GM12878 (cell line): ENCODE measurements around the gene DNPEP. TPM values are rescaled to one million over a fixed set of nuclear protein-coding genes. Genes with fewer than 3 reads are reported as not detected.

Source experiments
- ATAC-seq: fragments of 200-7000 bp; cut with Tn5 transposase; 3 replicates; pipeline ENCODE4 v1.9.1; 2020; ENCODE audit warnings: mild to moderate bottlenecking, moderate library complexity
- BruUV-seq: library from RNA; stranded (reverse); fragments of 400-500 nt; replicated peaks from 2 replicates; lab custom pipeline; 2021; lab: Mats Ljungman, UMichigan
- CTCF ChIA-PET: fragments of 300-600 bp; sonication (Branson Sonifier 250); formaldehyde crosslinking; extraction: SDS; loops from one replicate; lab custom pipeline; 2021; ENCODE audit warnings: inconsistent platforms; lab: Yijun Ruan, JAX
- POLR2A ChIA-PET: fragments of 350-600 bp; formaldehyde crosslinking; extraction: SDS; loops from one replicate; lab custom pipeline; 2021; ENCODE audit warnings: inconsistent platforms; lab: Charles Lee
- RAD21 ChIA-PET: fragments of 300-600 bp; sonication (Branson Sonifier 250); formaldehyde crosslinking; loops from one replicate; lab custom pipeline; 2023; ENCODE audit warnings: antibody characterized with exemption; ENCODE audit not compliant: unreplicated experiment; lab: Charles Lee
- SMC1A ChIA-PET: fragments of 300-600 bp; sonication (Branson Sonifier 250); formaldehyde crosslinking; loops from one replicate; lab custom pipeline; 2023; ENCODE audit not compliant: unreplicated experiment, uncharacterized antibody; lab: Charles Lee
- DNase-seq: peaks from one replicate; pipeline ENCODE4 v3.0.0-alpha.2; 2011; ENCODE audit warnings: low read depth, low spot score
- FAIRE-seq: peaks from 3 replicates; lab custom pipeline; 2011; peaks lifted over from hg19 to GRCh38; lab: Jason Lieb, UNC
- H2AFZ ChIP-seq: 2 replicates; pipeline ENCODE4 v1.6.0; 2011; ENCODE audit warnings: low read depth, low read length, control low read depth; ENCODE audit not compliant: control insufficient read depth
- H3K27ac ChIP-seq: 2 replicates; pipeline ENCODE4 v1.5.1; 2011; ENCODE audit warnings: control low read depth; ENCODE audit not compliant: control insufficient read depth, insufficient read depth
- H3K27me3 ChIP-seq, 2 experiments: replicated peaks in 1 of 2; 2 replicates each; pipeline versions ENCODE4 v1.6.0 to v1.6.1; 2011; ENCODE audit warnings: low read length in 1 of 2; ENCODE audit not compliant: control insufficient read depth in 2 of 2, insufficient read depth in 2 of 2
- H3K36me3 ChIP-seq, 2 experiments: 2 replicates each; pipeline ENCODE4 v1.5.1; 2011; ENCODE audit warnings: low read length in 1 of 2; ENCODE audit not compliant: control insufficient read depth in 2 of 2, insufficient read depth in 2 of 2
- H3K4me1 ChIP-seq: 2 replicates; pipeline ENCODE4 v1.6.1; 2011; ENCODE audit warnings: mild to moderate bottlenecking, low read length, moderate library complexity, mixed read lengths; ENCODE audit not compliant: control insufficient read depth, insufficient read depth
- H3K4me2 ChIP-seq: 2 replicates; pipeline ENCODE4 v1.6.0; 2011; ENCODE audit warnings: control low read depth; ENCODE audit not compliant: control insufficient read depth, insufficient read depth
- H3K4me3 ChIP-seq: fragments of 200-600 bp; sonication (generic); 2 replicates; pipeline ENCODE4 v1.5.1; 2016
- H3K79me2 ChIP-seq: 2 replicates; pipeline ENCODE4 v1.6.0; 2011; ENCODE audit warnings: low read length; ENCODE audit not compliant: control insufficient read depth, insufficient read depth
- H3K9ac ChIP-seq: 2 replicates; pipeline ENCODE4 v1.8.0; 2011; ENCODE audit warnings: low read length, control low read depth, mixed read lengths; ENCODE audit not compliant: control insufficient read depth, insufficient read depth
- H3K9me3 ChIP-seq: replicated peaks from 3 replicates; pipeline ENCODE4 v1.5.1; 2011; ENCODE audit warnings: mild to moderate bottlenecking, low read length; ENCODE audit not compliant: control insufficient read depth, insufficient read depth
- H4K20me1 ChIP-seq: 2 replicates; pipeline ENCODE4 v1.6.0; 2011; ENCODE audit not compliant: control insufficient read depth, insufficient read depth
- CHD4 ChIP-seq: fragments of 200-600 bp; sonication (generic); IDR thresholded peaks from 2 replicates; pipeline ENCODE4 v1.6.1; 2016; ENCODE audit warnings: mild to moderate bottlenecking
- CREB1 ChIP-seq: IDR thresholded peaks from 2 replicates; pipeline ENCODE4 v1.6.1; 2012; ENCODE audit warnings: low read depth, mild to moderate bottlenecking, inconsistent platforms
- PAX8 ChIP-seq: fragments of 450-650 bp; IDR thresholded peaks from 2 replicates; pipeline ENCODE4 v1.6.1; 2017; ENCODE audit warnings: mild to moderate bottlenecking, moderate library complexity
- SIN3A ChIP-seq: IDR thresholded peaks from 2 replicates; pipeline ENCODE4 v1.6.1; 2012; ENCODE audit warnings: low read depth, low read length, improper control_type of control experiment
- SMAD5 ChIP-seq: IDR thresholded peaks from 2 replicates; pipeline ENCODE4 v1.6.1; 2016; ENCODE audit warnings: antibody characterized with exemption, low read depth
- TARDBP ChIP-seq: IDR thresholded peaks from 2 replicates; pipeline ENCODE4 v1.6.1; 2016; ENCODE audit warnings: borderline replicate concordance
- TCF3 ChIP-seq: IDR thresholded peaks from 2 replicates; pipeline ENCODE4 v1.6.1; 2012; ENCODE audit warnings: low read depth, mild to moderate bottlenecking, low read length, borderline replicate concordance; ENCODE audit not compliant: insufficient read depth
- ZNF384 ChIP-seq: IDR thresholded peaks from 2 replicates; pipeline ENCODE4 v1.6.1; 2012; ENCODE audit warnings: low read depth, mild to moderate bottlenecking, low read length, improper control_type of control experiment, borderline replicate concordance
- WGBS: methylation state at CpG from one replicate; pipeline ENCODE4 v1.1.6; 2016; ENCODE audit warnings: low lambda C conversion rate; ENCODE audit not compliant: insufficient replicate concordance, insufficient coverage; ENCODE audit errors: missing lambda C conversion rate; 5-methylcytosine and 5-hydroxymethylcytosine counted together
- in situ Hi-C: fragments of 300-500 bp; cut with MboI; formaldehyde crosslinking; loops from 9 replicates; pipeline ENCODE4 v1.14.3; 2018; ENCODE audit warnings: mixed read lengths
- intact Hi-C: fragments of 100-400 bp; cut with micrococcal nuclease; formaldehyde crosslinking; loops from one replicate; pipeline ENCODE4 v1.14.2; 2022; ENCODE audit not compliant: unreplicated experiment
- polyA plus RNA-seq, 11 experiments: library from polyadenylated mRNA; depleted of rRNA in 4 of 11; unstranded in 6 of 11; stranded (reverse) in 5 of 11; fragments of >200 nt; fragmentation: Nextera tagmentation in 4 of 11; fragmentation: Illumina TruSeq in 1 of 11; extraction: Ambion mirVana in 4 of 11; extraction: Trizol in 1 of 11; gene quantifications; 1 replicate in 1 of 11; 2 replicates in 10 of 11; pipeline versions ENCODE4 v1.2.1 to v1.2.3, GENCODE V29; 2011 to 2016; ENCODE audit warnings: inconsistent platforms in 2 of 11, missing spikeins in 2 of 11, low read depth in 1 of 11
- total RNA-seq, 4 experiments: library from RNA; depleted of rRNA in 3 of 4; stranded (reverse); fragments of >200 nt in 3 of 4; fragmentation: Illumina TruSeq in 1 of 4; extraction: Trizol in 1 of 4; gene quantifications; 2 replicates each; pipeline versions ENCODE4 v1.2.1 to v1.2.3, GENCODE V29; 2013 to 2021
- TF ChIP-seq, protein P1 (sequence below): fragments of 450-650 bp; IDR thresholded peaks from 2 replicates; pipeline ENCODE4 v1.6.1; 2017; ENCODE audit warnings: mild to moderate bottlenecking, moderate library complexity
- TF ChIP-seq, protein P2 (sequence below): IDR thresholded peaks from 2 replicates; pipeline ENCODE4 v1.6.1; 2011; ENCODE audit warnings: low read depth, mild to moderate bottlenecking, low read length, moderate library complexity, borderline replicate concordance; ENCODE audit errors: extremely low read depth

Gene DNPEP
- total and polyA plus RNA-seq, 10 of the 15 experiments (the other 5 are each of a cell fraction or from before 2014, with no cell fraction given) = 33.1 to 82.0 (median 64.1) TPM

DNA sequence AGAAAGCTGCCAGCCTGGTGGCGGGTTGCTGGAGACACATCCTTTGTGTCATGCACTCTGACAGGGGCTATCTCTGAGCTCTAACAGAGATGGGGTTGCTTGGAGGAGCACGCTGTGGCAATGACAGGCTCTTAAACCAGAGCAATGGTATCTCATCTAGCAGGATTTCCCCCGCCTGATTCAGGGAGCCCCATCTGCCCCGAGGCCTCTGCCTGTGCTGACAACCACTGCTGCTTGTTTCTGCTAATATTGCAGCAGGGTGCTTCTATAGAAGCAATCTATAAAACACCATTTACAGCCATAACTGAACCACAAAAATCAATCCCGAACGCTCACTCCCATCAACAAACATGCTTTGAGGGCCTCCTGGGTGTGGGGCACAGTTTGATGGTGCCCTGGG lies 12.8 kb upstream of the DNPEP start (continued):
- TF ChIP-seq, protein P1, sequence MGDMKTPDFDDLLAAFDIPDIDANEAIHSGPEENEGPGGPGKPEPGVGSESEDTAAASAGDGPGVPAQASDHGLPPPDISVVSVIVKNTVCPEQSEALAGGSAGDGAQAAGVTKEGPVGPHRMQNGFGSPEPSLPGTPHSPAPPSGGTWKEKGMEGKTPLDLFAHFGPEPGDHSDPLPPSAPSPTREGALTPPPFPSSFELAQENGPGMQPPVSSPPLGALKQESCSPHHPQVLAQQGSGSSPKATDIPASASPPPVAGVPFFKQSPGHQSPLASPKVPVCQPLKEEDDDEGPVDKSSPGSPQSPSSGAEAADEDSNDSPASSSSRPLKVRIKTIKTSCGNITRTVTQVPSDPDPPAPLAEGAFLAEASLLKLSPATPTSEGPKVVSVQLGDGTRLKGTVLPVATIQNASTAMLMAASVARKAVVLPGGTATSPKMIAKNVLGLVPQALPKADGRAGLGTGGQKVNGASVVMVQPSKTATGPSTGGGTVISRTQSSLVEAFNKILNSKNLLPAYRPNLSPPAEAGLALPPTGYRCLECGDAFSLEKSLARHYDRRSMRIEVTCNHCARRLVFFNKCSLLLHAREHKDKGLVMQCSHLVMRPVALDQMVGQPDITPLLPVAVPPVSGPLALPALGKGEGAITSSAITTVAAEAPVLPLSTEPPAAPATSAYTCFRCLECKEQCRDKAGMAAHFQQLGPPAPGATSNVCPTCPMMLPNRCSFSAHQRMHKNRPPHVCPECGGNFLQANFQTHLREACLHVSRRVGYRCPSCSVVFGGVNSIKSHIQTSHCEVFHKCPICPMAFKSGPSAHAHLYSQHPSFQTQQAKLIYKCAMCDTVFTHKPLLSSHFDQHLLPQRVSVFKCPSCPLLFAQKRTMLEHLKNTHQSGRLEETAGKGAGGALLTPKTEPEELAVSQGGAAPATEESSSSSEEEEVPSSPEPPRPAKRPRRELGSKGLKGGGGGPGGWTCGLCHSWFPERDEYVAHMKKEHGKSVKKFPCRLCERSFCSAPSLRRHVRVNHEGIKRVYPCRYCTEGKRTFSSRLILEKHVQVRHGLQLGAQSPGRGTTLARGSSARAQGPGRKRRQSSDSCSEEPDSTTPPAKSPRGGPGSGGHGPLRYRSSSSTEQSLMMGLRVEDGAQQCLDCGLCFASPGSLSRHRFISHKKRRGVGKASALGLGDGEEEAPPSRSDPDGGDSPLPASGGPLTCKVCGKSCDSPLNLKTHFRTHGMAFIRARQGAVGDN = no peak
- TF ChIP-seq TCF3 (no peak), ZNF384 (no peak), CHD4 (no peak)

DNA sequence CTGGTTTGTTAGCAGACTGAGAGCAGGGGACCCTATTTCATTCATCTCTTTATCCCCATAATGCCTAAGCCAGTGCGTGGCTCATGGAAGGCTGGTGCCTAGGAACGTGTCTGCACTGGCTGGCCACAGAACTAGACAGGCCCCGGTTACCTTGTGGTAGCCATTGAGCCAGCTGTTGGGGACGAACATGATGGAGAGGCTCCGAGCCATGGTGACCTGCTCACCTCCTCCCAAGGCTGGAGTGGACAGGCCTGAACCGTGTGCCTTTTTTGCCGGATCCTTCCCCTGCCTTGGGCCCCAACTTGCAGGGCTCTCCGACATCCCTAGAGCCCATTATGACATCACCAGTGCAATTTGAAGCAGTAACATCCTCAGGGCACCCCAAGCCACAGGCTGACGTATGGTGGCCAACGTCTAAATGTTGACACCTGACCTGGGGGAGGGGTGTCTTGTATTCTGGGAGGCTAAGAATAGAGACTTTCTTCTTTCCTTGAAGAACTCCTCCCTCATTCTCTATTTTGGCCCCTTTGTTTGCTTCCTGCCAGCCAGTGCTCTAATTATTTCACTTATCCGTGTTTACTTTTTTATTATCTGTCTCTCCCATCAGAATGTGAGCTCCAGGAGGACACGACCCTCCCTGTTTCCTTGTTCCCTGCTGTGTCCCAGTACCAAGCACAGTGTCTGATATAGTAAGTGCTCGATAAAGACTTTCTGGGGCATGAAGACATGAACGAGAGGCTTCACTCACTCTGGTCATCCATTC lies 12.2 kb upstream of the DNPEP start:
- Histone ChIP-seq H3K4me3 (no peak overlapping the region), H3K36me3 (no peaks in the 10 kb centered on the region), H3K9me3 (no peaks in the 10 kb centered on the region), H3K4me2 (no peak overlapping the region), H4K20me1 (no peaks in the 10 kb centered on the region), H3K79me2 (no peaks in the 10 kb centered on the region), H3K27me3 (no peaks in the 10 kb centered on the region; a peak in 2 of 4 replicates), H3K9ac (no peak overlapping the region), H3K27ac (no peak overlapping the region), H3K4me1 (no peaks in the 10 kb centered on the region), H2AFZ (no peak overlapping the region)
- TF ChIP-seq SIN3A (no peak), PAX8 (no peak), SMAD5 (no peak), TARDBP (no peak), CREB1 (no peak)
- TF ChIP-seq, protein P2, sequence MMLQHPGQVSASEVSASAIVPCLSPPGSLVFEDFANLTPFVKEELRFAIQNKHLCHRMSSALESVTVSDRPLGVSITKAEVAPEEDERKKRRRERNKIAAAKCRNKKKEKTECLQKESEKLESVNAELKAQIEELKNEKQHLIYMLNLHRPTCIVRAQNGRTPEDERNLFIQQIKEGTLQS = no peak
- intact Hi-C loops (loop anchor here (5.0 kb wide), 1 partner anchor 287 kb away; no protein-coding TSS in a partner anchor), in situ Hi-C loops (loop anchor here (5.0 kb wide), 1 partner anchor 132 kb away; no protein-coding TSS in a partner anchor)
- CTCF ChIA-PET = interaction anchor here (0.6 to 6.2 kb wide), 3 partner anchors 10 to 287 kb away, joined by 3 to 83 read pairs (median 64); partner anchors contain the start of gene DNPEP
- no TSS peak for BruUV-seq
- WGBS = 21% methylated on average over 14 of the region's 14 CpGs
- FAIRE-seq (no peak), ATAC-seq (peak; percentile 27), DNase-seq (no peak)
- POLR2A ChIA-PET = interaction anchor here (1.1 kb wide), 1 partner anchor 11 kb away, joined by 5 read pairs; no protein-coding TSS in a partner anchor
- RAD21 ChIA-PET = no interaction called here
- SMC1A ChIA-PET = interaction anchor here (0.6 kb wide), 1 partner anchor 130 kb away, joined by 3 read pairs; no protein-coding TSS in a partner anchor
